Body of pancreas (tissue), 4 donors: ENCODE measurements around the gene ZNF423. TPM values are rescaled to one million over a fixed set of nuclear protein-coding genes. Genes with fewer than 3 reads are reported as not detected.
"Not testable (repeated sequence)": the region's sequence is repeated elsewhere in the genome, so short reads cannot be mapped to it uniquely, and the experiment has no call there.

Source experiments
- ATAC-seq: fragments of 150-250 bp; one replicate; pipeline ENCODE4 v1.9.1; 2016
- DNase-seq, 4 donors: peaks; one replicate each; pipeline ENCODE4 v3.0.0-alpha.2; 2019
- H3K27ac ChIP-seq, 4 donors: fragments of 200-600 bp; sonication (generic); 1 replicate in 3 of 4; 2 replicates in 1 of 4; pipeline versions ENCODE4 v1.5.1 to v1.6.1; 2016 to 2019; ENCODE audit warnings: mild to moderate bottlenecking in 1 of 4, mixed read lengths in 1 of 4, moderate library complexity in 1 of 4
- H3K27me3 ChIP-seq, 2 donors: fragments of 200-600 bp; sonication (generic); one replicate each; pipeline ENCODE4 v1.6.0; 2016; ENCODE audit warnings: mild to moderate bottlenecking in 1 of 2
- H3K36me3 ChIP-seq, 2 donors: fragments of 200-600 bp; sonication (generic); replicated peaks in 1 of 2; 2 replicates each; pipeline ENCODE4 v1.5.1; 2016; ENCODE audit warnings: low read depth in 2 of 2; ENCODE audit not compliant: insufficient read depth in 1 of 2
- H3K4me1 ChIP-seq: fragments of 200-600 bp; sonication (generic); one replicate; pipeline ENCODE4 v1.6.0; 2016
- H3K4me3 ChIP-seq, 2 donors: fragments of 200-600 bp; sonication (generic); 1 replicate in 1 of 2; 2 replicates in 1 of 2; pipeline ENCODE4 v1.5.1; 2016 to 2019
- H3K9me3 ChIP-seq, 3 donors: fragments of 200-600 bp; sonication (generic); 1 replicate in 2 of 3; 2 replicates in 1 of 3; pipeline ENCODE4 v1.5.1; 2016
- CTCF ChIP-seq, 7 experiments: fragments of 450-650 bp in 4 of 7; fragments of 200-600 bp in 3 of 7; sonication (generic) in 3 of 7; IDR thresholded peaks; one replicate each; pipeline ENCODE4 v1.5.1; 2016 to 2019; ENCODE audit warnings: antibody characterized with exemption in 7 of 7
- POLR2A ChIP-seq, 3 donors: fragments of 450-650 bp; IDR thresholded peaks; one replicate each; pipeline ENCODE4 v1.6.1; 2016; ENCODE audit warnings: antibody characterized with exemption in 3 of 3, mild to moderate bottlenecking in 2 of 3
- WGBS, 2 donors: methylation state at CpG; one replicate each; pipeline ENCODE4 v1.1.5; 2017; 5-methylcytosine and 5-hydroxymethylcytosine counted together
- intact Hi-C: fragments of 100-400 bp; cut with DNase I; formaldehyde crosslinking; loops from one replicate; pipeline ENCODE4 v1.15.1; 2023
- total RNA-seq, 2 donors: library from RNA; depleted of rRNA; stranded (reverse); fragments of >200 nt; gene quantifications; one replicate each; pipeline ENCODE4 v1.1.0, GENCODE V29; 2016

ZNF423 gene
- total RNA-seq, 2 donors from 2014 or later: 4.2 to 9.2 TPM

- Histone ChIP-seq H3K4me3 (no peak overlapping the region), H3K4me1 (no peaks in the 10 kb centered on the region), H3K27ac (no peak overlapping the region), H3K9me3 (no peaks in the 10 kb centered on the region), H3K36me3 (no peaks in the 10 kb centered on the region), H3K27me3 (no peaks in the 10 kb centered on the region)
- 90 to 99% methylated on average over 9 of the region's 9 CpGs for WGBS, 2 donors
- no peak for TF ChIP-seq CTCF (IDR thresholded peaks at IDR 0.05)
- no peak for TF ChIP-seq POLR2A (IDR thresholded peaks at IDR 0.05)
- ATAC-seq: no peak
- no peak for DNase-seq
- intact Hi-C loops: no loop called here
These were observed 174.6 kb downstream of the ZNF423 start for GRCh38 chr16:49681217-49681883.

GRCh38 chr16:49679095-49679494 is 176.8 kb downstream of the ZNF423 start:
- Histone ChIP-seq H3K9me3 (no peaks in the 10 kb centered on the region), H3K27ac (no peak overlapping the region), H3K4me1 (no peaks in the 10 kb centered on the region), H3K27me3 (no peaks in the 10 kb centered on the region), H3K4me3 (no peak overlapping the region), H3K36me3 (no peaks in the 10 kb centered on the region)
- TF ChIP-seq POLR2A (IDR thresholded peaks at IDR 0.05) (no peak), CTCF (IDR thresholded peaks at IDR 0.05) (no peak)
- WGBS, 2 donors: 93 to 97% methylated on average over 6 to 7 of the region's 7 CpGs
- DNase-seq (no peak), ATAC-seq (no peak)
- intact Hi-C loops: no loop called here

DNA sequence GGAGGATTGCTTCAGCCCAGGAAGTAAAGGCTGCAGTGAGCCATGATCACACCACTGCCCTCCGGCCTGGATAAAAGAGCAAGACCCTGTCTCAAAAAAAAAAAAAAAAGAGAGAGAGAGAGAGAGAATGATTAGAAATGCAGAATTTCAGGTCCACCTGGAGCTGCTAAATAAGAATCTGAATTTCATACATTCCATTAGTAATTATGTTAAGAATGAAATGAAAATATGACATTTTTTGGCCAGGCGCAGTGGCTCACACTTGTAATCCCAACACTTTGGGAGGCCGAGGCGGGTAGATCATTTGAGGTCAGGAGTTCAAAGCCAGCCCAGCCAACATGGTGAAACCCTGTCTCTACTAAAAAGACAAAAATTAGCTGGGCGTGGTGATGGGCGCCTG is 178.3 kb downstream of the ZNF423 start:
- H3K27ac ChIP-seq, DNase-seq, H3K36me3 ChIP-seq, H3K27me3 ChIP-seq, H3K4me3 ChIP-seq, H3K9me3 ChIP-seq, H3K4me1 ChIP-seq, ATAC-seq, intact Hi-C loops: not testable (repeated sequence)
- 90 to 95% methylated on average over 6 of the region's 6 CpGs for WGBS, 2 donors

DNA sequence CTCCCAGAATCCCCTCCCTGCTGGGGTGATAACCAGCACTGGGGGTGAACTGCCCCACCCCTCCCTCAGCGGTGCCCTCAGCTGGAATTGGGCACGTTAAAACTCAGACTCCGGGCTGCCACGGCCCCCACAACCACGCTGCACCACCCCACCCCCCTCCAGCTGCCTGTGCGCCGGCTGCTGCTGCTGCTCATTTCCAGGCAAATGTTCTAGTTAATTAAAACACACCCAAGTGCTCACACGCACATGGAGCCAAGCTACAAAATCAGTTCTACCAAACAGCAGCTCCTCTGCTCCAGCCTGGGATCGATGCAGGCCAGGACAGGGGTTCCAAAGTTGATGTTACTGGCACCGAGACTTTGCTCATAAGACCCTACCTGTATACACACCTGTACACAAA is 180.5 kb downstream of the ZNF423 start:
- TF ChIP-seq POLR2A (IDR thresholded peaks at IDR 0.05) (no peak), CTCF (IDR thresholded peaks at IDR 0.05) (no peak)
- H3K4me1 ChIP-seq: no peaks in the 10 kb centered on the region
- no peak for DNase-seq

DNA sequence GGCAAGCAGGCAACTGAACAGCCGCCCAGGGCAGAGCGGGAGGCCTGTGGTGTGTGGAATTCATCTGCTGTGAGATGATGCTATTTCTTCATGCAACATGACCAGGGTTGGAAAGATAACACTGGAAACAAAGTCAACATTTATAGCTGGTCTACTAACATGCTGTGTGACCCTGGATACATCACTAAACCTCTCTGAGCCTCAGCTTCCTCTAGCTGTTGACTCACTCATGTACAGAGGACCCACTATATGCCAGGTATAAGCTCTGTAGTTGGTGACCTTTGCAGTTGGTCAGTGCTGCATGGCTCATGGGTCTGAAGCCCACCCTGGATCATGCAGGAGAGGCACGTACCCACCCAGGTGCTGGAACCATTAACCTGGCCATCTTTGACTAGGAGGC is 180.9 kb downstream of the ZNF423 start:
- 83 to 97% methylated on average over 1 to 3 of the region's 3 CpGs for WGBS, 2 donors
- no peak overlapping the region for H3K27ac ChIP-seq
- no peaks in the 10 kb centered on the region for H3K36me3 ChIP-seq
- H3K4me3 ChIP-seq: no peak overlapping the region
- no peaks in the 10 kb centered on the region for H3K27me3 ChIP-seq
- TF ChIP-seq POLR2A (IDR thresholded peaks at IDR 0.05) (no peak), CTCF (IDR thresholded peaks at IDR 0.05) (no peak)
- DNase-seq (no peak), ATAC-seq (no peak)
- intact Hi-C loops: no loop called here
- H3K4me1 ChIP-seq: no peaks in the 10 kb centered on the region
- H3K9me3 ChIP-seq: no peaks in the 10 kb centered on the region

More for the DNA sequence above, 180.5 kb downstream of the ZNF423 start:
- no peak for ATAC-seq
- intact Hi-C loops: no loop called here
- Histone ChIP-seq H3K27me3 (no peaks in the 10 kb centered on the region), H3K4me3 (no peak overlapping the region), H3K36me3 (no peaks in the 10 kb centered on the region), H3K27ac (no peak overlapping the region), H3K9me3 (no peaks in the 10 kb centered on the region)
- WGBS, 2 donors: 81 to 88% methylated on average over 5 to 9 of the region's 10 CpGs
